ENCODE measurements around the gene PPP1CA.

The PPP1CA gene

DNA sequence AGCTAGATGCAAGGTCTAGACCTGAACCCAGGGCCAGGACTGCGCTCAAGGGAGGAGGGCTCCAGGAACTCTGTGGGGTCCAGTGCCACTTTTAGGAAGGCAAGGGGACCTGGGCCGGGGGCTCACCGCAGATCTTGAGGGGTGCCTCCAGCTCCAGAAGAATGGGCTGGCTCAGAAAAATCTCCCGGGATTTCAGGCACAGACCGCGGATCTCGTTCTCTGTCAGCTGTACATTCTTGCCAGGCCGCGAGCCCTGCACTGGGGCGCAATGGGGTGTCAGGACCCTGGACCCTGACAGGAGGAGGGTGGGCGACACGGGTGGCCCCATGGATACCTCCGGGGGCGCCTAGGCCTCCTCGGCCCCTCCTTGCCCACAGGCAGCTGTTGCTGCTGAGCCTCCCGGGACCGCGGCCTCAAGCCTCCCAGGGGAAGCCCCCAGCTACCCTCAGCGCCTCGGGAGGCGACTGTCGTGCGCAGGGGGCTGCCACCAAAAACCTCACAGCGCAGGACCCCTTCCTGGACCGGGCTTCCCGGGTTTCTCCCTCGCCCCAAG is 640 bp downstream of the PPP1CA start:
- H3K4me3 ChIP-seq (ENCODE audit: control insufficient read depth, low read depth, low read length) = peak overlapping the region; percentile 81
- TF ChIP-seq, protein P1, sequence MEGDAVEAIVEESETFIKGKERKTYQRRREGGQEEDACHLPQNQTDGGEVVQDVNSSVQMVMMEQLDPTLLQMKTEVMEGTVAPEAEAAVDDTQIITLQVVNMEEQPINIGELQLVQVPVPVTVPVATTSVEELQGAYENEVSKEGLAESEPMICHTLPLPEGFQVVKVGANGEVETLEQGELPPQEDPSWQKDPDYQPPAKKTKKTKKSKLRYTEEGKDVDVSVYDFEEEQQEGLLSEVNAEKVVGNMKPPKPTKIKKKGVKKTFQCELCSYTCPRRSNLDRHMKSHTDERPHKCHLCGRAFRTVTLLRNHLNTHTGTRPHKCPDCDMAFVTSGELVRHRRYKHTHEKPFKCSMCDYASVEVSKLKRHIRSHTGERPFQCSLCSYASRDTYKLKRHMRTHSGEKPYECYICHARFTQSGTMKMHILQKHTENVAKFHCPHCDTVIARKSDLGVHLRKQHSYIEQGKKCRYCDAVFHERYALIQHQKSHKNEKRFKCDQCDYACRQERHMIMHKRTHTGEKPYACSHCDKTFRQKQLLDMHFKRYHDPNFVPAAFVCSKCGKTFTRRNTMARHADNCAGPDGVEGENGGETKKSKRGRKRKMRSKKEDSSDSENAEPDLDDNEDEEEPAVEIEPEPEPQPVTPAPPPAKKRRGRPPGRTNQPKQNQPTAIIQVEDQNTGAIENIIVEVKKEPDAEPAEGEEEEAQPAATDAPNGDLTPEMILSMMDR (conservative IDR thresholded peaks at IDR 0.05; ENCODE audit: control insufficient read depth, insufficient read depth, low read depth, low read length) = no peak
- DNase-seq (ENCODE audit: low read depth) = no peak

DNA sequence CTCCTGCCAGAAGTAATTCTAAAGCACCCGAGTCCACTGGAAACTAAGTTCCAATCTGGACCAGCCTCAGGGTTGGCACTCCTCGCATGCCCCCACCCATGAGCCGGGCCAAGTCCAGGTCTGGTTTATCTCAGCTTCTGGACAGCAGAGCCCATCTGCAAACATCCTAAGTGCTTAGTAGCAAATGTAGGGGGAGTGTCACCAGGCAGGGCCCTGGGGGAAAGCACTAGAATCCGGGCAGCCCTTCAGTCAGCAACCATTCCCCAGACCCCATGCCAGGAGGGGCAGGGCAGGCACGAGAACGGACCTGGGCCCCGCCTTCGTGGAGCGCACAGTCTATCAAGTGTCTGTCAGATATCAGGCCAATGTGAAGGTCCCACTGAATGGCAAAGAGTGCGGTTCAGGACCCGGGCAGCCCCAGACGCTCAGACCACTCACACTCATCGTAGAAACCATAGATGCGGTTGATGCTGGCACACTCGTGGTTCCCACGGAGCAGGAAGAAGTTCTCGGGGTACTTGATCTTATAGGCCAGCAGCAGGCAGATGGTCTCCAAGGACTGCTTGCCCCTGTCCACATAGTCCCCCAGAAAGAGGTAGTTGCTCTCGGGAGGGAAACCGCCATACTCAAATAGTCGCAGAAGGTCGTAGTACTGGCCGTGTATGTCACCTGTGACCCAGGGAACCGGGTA is 1.3 kb downstream of the PPP1CA start:
- DNase-seq (ENCODE audit: low read depth) = peak; percentile 18
- TF ChIP-seq, protein P1 (conservative IDR thresholded peaks at IDR 0.05; ENCODE audit: control insufficient read depth, insufficient read depth, low read depth, low read length) = no peak
- H3K4me3 ChIP-seq (ENCODE audit: control insufficient read depth, low read depth, low read length) = peak overlapping the region; percentile 81

GRCh38 chr11:67398661-67399563 is 2.7 kb downstream of the PPP1CA start:
- no peak overlapping the region for H3K4me3 ChIP-seq (ENCODE audit: control insufficient read depth, low read depth, low read length)
- TF ChIP-seq, protein P1 (conservative IDR thresholded peaks at IDR 0.05; ENCODE audit: control insufficient read depth, insufficient read depth, low read depth, low read length) = no peak
- DNase-seq (ENCODE audit: low read depth) = no peak

DNA sequence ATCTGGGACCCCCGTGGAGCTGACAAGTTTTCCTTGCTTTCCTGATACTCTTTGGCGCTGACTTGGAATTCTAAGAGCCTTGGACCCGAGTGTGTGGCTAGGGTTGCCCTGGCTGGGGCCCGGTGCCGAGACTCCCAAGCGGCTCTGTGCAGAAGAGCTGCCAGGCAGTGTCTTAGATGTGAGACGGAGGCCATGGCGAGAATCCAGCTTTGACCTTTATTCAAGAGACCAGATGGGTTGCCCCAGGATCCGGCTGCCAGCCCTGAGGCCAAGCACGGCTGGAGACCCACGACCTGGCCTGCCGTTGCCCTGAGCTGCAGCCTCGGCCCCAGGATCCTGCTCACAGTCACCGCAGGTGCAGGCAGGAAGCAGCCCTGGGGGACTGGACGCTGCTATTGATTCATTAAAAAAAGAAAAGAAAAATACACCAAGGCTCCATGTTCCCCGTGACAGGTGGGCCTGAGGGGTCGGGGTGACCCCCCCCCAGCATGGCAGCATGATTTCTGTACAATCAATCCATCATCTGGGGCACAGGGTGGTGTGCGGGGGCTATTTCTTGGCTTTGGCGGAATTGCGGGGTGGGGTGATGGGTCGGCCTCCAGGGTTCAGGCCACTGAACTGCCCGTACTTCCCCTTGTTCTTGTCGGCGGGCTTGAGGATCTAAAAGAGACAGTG is 3.5 kb downstream of the PPP1CA start:
- TF ChIP-seq, protein P1 (conservative IDR thresholded peaks at IDR 0.05; ENCODE audit: control insufficient read depth, insufficient read depth, low read depth, low read length) = no peak
- DNase-seq (ENCODE audit: low read depth) = no peak
- H3K4me3 ChIP-seq (ENCODE audit: control insufficient read depth, low read depth, low read length) = no peak overlapping the region

- DNase-seq (ENCODE audit: low read depth) = no peak
- TF ChIP-seq, protein P1 (conservative IDR thresholded peaks at IDR 0.05; ENCODE audit: control insufficient read depth, insufficient read depth, low read depth, low read length) = no peak
- no peak overlapping the region for H3K4me3 ChIP-seq (ENCODE audit: control insufficient read depth, low read depth, low read length)
Measured at GRCh38 chr11:67397536-67397935, 4.1 kb downstream of the PPP1CA start.
